ENCODE results near the gene WDR70.
"Not testable (repeated sequence)": the region's sequence is repeated elsewhere in the genome, so short reads cannot be mapped to it uniquely, and the experiment has no call there.

WDR70 gene

GRCh38 chr5:37379100-37379628 is at the start of gene WDR70:
WDR70 (plus strand) TSS chr5:37379318; CDS start chr5:37379368, 50 bp downstream.
- peak; percentile 92 for DNase-seq

DNA sequence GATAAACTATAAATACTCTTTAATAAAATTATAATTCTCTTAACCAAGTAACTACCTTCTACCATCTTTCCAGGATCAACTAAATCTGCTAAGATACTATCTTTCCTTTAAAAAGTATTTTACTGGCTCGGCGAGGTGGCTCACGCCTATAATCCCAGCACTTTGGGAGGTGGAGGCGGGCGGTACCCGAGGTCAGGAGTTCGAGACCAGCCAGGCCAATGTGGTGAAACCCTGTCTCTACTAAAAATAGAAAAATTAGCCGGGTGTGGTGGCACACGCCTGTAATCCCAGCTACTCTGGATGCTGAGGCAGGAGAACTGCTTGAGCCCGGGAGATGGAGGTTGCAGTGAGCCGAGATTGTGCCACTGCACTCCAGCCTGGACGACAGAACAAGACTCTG is 44.4 kb upstream of the WDR70 start:
- not testable (repeated sequence) for DNase-seq

- not testable (repeated sequence) for DNase-seq
Observed at GRCh38 chr5:37342741-37343140, 36.4 kb upstream of the WDR70 start.

- DNase-seq: no peak
Observed at GRCh38 chr5:37355161-37355560, 24.0 kb upstream of the WDR70 start.

- DNase-seq: no peak
Observed at GRCh38 chr5:37370550-37370863, 8.6 kb upstream of the WDR70 start.

DNA sequence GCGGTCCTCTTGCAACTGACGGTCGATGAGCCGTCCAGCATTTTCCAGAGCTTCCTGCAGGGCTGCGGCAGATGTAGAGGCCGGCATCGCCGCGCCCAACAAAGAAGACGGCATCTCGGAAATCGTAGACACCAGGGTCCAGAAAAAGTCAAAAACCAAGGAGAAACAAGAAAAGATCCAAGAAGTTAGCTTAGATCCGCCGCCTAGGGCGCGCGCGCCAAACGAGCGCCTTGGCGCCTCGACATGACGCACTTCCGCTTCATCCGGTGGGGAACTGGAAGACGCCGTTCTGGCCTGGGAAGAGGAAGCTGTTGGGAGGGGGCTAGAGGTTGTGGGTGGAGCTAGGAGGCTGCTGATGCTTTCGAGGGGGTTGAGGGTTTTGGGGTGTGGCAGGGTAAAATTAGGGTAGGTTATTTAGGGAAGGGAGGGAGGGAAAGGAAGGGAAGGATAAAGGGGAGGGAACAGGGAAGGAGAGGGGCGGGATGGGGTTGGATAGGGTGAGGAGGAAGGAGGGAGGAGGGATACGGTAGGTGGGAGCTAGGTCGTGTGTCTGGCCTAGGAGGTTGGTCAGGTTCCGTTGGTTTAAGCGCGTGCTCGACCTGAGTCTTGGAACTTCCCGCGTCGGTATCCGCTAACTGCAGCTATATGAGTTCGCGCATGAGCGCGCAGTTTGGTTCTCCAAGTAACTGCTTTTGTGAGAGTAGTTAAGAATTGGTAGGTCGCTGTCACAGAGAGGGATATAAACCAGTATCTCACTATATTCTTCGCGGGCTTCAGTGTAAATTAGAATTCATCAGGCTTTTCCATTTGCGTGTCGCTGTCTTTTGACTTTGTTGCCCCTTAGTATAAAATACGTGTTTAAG is 8.0 kb upstream of the WDR70 start, which contains the start of gene NUP155:
TSS of gene NUP155 (minus strand) at position 243 of the 863 bp plus-strand sequence. CDS start at position 114, 129 bp downstream.
- peak; percentile 96 for DNase-seq

GRCh38 chr5:37375091-37375490 is 4.0 kb upstream of the WDR70 start:
- DNase-seq: no peak

- DNase-seq: not testable (repeated sequence)
Observed at GRCh38 chr5:37378066-37378465, 1.1 kb upstream of the WDR70 start.

DNA sequence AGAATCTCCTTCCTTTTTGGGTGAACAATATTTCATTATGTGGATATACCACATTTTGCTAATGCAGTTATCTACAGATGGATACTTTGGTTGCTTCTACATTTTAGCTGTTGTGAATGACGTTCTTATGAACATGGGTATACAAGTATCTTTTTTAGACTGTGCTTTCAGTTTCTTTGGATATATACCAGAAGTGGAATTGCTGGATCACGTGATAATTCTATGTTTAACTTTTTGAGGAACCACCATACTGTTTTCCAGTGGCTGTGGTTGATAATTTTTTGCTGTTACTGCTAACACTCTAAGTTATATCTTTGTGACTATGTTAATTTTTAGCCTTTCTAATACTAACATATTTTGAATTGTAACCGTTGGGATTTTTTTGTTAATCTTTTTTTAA is 12.5 kb downstream of the WDR70 start:
- DNase-seq: no peak

DNA sequence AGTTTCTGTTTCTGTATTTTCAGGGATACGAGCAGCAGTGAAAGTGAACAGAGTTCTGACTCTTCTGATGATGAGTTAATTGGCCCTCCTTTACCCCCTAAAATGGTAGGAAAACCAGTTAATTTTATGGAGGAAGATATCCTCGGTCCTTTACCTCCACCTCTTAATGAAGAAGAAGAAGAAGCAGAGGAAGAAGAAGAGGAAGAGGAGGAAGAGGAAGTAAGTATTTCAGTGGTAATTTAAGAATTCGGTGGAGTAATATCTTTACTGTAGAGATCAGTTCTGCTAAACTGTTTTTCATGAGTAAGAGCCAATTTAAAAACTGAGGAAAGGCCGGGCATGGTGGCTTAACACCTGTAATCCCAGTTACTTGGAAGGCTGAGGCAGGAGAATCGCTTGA is 17.2 kb downstream of the WDR70 start:
- no peak for DNase-seq

DNA sequence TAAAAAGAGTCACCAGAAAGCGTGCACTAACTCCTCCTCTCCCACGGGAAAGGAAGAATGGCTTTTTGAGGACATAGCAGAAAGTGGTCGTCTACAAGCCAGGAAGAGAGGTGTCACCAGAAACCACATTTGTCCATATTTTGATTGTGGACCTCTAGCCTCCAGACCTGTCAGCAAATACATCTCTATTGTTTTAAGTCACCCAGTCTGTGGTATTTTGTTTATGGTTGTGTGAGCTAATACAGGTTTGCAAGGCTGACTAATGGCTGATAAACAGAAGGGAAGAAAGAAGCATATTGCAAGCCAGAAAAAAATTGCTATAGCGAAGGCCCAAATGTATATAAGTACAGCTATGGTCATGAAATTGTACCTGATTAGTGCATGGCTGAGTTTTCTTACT is 21.4 kb downstream of the WDR70 start:
- no peak for DNase-seq

DNA sequence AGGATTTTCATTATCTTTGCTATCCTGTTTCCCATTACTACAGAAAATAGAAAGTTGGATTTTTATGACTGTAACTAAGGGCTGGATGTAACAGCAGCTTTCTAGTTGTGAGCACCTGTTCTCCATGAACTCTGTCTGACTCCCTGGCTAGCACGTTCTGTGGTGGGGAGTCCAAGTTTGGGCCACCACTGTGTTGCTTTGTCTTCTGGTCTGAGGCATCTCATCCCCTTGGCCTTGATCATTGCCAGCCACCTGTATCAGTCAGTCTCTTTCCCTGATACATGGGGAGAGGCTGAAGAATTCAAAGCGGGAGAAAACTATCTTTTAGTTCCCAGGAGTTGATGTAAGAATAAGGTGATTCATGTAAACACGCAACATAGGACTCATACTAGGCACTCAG is 33.4 kb downstream of the WDR70 start:
- no peak for DNase-seq

GRCh38 chr5:37415456-37415855 is 36.3 kb downstream of the WDR70 start:
- DNase-seq: not testable (repeated sequence)

GRCh38 chr5:37417347-37417746 is 38.2 kb downstream of the WDR70 start:
- no peak for DNase-seq

- DNase-seq: no peak
Observed at GRCh38 chr5:37424441-37424840, 45.3 kb downstream of the WDR70 start.

GRCh38 chr5:37428044-37428443 is 48.9 kb downstream of the WDR70 start:
- no peak for DNase-seq

DNA sequence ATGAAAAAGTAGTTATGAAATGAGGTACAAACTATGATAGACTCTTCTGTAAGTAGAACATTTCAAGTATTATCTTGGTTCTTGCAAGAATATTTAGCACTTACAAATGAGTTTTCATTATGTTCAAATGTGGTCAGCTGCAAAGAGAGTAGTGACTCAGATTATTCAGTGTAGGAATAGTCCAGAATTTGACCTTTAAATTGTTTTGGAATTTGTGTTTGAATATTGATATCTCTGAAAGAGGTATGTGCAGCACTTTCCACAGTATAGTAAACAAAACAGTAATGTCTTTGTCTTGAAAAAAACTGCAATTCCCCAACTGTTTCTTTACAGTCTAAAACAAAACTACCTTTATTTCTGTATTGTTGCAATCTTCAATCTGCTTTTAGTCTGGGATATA is 56.1 kb downstream of the WDR70 start:
- DNase-seq: no peak

GRCh38 chr5:37436146-37436934 is 57.2 kb downstream of the WDR70 start:
- DNase-seq: no peak

DNA sequence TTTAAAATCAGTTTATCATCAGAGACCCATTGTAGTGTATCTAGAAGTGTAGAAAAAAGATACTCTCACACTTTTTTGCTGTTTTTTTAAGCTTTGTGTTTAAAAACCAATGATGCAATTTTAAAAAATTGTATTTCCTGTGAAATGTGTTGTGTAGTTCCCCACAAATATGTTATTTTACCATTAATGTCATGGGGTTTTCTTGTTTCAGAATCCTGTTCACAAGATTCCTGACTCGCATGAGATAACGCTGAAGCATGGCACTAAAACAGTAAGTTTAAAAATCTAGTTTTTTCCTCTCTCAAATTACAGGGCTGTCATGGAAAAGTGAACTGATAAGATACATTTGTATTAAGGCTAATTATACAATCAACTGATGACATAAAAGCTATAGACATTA is 58.6 kb downstream of the WDR70 start:
- no peak for DNase-seq

GRCh38 chr5:37445783-37446182 is 66.7 kb downstream of the WDR70 start:
- not testable (repeated sequence) for DNase-seq

DNA sequence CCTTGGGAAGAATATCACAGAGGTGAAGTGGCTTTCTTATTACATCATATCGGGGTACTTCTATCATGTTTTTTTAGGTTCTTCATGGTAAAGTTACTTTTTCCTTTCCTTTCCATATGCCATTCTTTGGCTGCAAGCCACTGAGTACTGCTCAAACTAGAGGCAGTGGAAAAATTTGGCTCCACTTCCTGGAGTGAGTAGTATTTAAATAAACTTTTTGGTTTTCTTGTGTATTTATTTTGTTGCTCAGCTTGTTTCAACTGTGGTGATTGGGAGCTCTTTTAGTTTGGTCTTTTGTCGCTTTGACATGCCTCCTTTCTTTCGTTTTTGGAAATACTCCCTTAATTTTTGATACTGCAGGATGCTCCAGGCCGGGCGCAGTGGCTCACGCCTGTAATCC is 69.8 kb downstream of the WDR70 start:
- no peak for DNase-seq

- DNase-seq: not testable (repeated sequence)
Observed at GRCh38 chr5:37451991-37452390, 72.9 kb downstream of the WDR70 start.

- not testable (repeated sequence) for DNase-seq
Observed at GRCh38 chr5:37453252-37453651, 74.1 kb downstream of the WDR70 start.
